ENCODE data around the gene HK2. TPM values are rescaled to one million over a fixed set of nuclear protein-coding genes. Genes with fewer than 3 reads are reported as not detected.
"Not testable (repeated sequence)": the region's sequence is repeated elsewhere in the genome, so short reads cannot be mapped to it uniquely, and the experiment has no call there.

HK2 gene
- total RNA-seq, 2 donors from 2014 or later = 3.4 to 8.1 TPM

DNA sequence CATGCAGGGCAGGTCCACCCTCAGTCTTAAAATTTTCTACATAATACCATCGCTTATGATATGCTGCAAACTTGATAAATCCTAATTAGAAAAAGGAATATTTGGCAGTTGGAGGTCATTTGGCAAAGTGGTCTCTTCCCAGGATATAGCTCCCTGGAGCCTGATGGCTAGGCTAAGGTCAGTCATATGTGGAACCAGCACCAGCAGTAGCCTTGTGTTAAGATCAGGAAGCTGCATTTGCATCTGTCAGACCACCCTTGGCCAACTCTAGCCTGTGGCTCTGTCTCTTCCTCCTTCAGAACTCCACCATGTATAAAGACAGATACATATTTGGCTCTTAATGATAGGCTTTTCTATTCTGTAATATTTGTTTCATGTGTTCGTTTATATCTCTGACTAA, 5.4 kb upstream of the HK2 start:
- peaks cover 0 to 3% of the 10 kb centered on the region in 2 donors for H3K4me1 ChIP-seq
- TF ChIP-seq, protein P1, sequence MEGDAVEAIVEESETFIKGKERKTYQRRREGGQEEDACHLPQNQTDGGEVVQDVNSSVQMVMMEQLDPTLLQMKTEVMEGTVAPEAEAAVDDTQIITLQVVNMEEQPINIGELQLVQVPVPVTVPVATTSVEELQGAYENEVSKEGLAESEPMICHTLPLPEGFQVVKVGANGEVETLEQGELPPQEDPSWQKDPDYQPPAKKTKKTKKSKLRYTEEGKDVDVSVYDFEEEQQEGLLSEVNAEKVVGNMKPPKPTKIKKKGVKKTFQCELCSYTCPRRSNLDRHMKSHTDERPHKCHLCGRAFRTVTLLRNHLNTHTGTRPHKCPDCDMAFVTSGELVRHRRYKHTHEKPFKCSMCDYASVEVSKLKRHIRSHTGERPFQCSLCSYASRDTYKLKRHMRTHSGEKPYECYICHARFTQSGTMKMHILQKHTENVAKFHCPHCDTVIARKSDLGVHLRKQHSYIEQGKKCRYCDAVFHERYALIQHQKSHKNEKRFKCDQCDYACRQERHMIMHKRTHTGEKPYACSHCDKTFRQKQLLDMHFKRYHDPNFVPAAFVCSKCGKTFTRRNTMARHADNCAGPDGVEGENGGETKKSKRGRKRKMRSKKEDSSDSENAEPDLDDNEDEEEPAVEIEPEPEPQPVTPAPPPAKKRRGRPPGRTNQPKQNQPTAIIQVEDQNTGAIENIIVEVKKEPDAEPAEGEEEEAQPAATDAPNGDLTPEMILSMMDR (IDR thresholded peaks at IDR 0.05) = no peak
- no peaks in the 10 kb centered on the region for H3K36me3 ChIP-seq
- H3K9me3 ChIP-seq = no peaks in the 10 kb centered on the region
- no peaks in the 10 kb centered on the region for H3K27me3 ChIP-seq
- no peak for DNase-seq (ENCODE audit: low spot score)
- H3K27ac ChIP-seq = no peak overlapping the region
- no peak overlapping the region for H3K4me3 ChIP-seq

DNA sequence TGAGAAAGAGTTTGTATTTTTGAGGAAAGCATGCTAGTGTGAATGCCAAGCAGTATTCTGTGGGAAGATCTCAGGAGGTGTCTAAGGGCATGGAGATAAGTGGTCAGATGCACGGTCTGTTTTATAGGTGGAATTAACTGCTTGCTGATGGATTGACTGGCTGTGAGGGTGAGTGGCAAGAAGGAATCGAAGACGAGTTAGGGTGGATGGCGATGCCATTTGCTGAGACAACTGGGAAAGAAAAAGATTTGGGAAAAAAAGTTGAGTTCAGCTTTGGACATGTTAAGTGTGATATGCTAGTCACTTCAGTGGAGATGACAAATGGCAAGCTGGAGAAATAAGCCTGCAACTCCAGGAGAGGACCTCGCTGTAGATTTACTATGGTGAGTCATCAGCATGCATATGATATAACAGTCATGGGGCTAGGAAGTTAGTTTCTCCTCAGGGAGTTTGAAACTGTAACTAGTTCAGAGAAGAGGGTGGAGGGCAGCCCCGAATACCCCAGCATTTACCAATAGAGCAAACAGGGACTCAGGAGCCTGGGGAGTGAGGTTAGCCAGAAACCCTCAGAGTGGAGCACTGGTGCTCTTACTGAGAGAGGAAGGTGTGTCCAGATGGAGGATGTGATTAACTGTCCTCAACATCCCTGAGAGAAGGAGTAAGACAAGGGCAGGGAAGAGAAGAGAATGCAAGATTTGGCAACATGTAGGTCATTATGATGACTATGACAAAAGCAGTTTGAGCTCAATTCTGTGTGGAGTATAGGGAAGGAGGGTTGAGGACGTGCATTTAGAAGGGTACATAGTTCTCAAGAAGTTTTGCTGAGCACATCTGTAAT, 2.0 kb upstream of the HK2 start:
- Histone ChIP-seq H3K4me1 (peaks cover 0 to 32% of the 10 kb centered on the region in 2 donors), H3K4me3 (no peak overlapping the region), H3K36me3 (no peaks in the 10 kb centered on the region), H3K27ac (no peak overlapping the region), H3K27me3 (no peaks in the 10 kb centered on the region), H3K9me3 (no peaks in the 10 kb centered on the region)
- no peak for DNase-seq (ENCODE audit: low spot score)
- TF ChIP-seq, protein P1 (IDR thresholded peaks at IDR 0.05) = no peak

DNA sequence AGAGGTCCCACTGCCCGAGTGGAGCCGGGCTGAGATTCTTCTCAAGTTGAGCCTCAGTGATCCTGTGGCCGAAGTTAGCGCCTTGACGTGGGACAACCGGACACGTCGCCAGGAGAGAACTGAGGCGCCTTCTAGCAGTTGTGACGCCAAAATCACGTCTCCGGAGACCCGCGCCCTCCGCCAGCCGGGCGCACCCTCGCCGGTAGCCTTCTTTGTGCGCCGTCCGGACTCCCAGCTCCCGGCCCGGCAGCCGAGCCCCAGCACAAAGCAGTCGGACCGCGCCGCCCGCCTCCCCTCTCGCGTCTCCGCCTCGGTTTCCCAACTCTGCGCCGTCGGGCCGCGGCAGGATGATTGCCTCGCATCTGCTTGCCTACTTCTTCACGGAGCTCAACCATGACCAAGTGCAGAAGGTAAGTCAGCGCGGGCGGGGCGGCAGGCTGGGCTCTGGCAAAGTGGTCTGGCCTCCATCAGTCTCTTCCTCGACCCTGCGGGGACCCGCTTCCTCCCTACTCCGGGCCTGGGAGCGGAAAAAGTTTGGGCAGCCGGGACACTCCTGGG, 386 bp downstream of the HK2 start:
- not testable (repeated sequence) for H3K9me3 ChIP-seq; H3K27me3 ChIP-seq; DNase-seq (ENCODE audit: low spot score); H3K36me3 ChIP-seq
- H3K4me3 ChIP-seq = peak overlapping the region; percentile 46 to 68
- peak overlapping the region; percentile 16 to 79 for H3K27ac ChIP-seq
- H3K4me1 ChIP-seq = peaks cover 0 to 36% of the 10 kb centered on the region in 2 donors

DNA sequence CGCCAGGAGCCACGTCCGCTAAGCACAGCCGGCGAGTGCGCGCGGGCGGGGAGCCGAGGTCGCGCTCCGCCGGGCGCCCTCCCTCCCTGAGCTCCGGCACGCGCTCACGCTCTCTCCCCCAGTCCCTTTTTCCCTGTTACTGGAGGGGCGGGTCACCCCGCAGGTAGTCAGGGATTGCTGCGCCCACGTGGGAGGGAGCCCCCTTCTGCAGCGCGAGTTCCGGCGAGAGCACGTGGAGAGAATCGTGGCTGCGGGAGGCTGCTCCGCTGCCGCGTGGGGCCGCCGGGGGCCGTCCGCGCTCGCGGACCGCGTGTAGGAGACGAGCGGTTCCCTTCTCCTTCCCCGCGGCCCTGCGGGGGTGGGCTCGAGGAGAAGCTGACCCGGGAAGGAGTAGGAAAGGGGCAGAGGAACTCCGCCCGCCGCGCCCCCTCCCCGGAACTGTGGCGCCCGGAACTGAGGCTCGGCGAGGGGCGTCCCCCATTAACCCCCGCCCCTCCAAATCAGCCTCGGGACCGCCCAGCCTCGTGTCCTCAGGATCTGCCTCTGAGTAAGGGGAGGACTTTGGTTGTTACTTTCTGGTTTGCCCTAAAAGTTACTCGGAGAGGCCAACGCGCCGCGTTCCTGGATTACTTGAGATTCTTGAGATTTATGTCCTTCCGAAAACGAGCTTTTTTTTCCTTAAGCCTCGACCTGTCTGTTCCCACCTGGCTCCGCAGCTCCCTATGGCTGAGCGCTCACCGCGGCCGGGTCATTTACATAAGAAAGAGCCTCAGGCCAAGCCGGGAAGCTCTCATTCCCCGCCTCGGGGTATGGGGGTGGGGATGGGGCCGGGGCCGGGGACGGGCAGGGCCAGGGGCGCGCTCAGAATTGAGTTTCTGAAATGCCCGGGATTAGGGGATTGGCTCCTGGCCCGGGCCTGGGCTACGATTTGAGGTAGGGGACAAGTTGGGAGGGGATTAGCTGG, 1.1 kb downstream of the HK2 start:
- Histone ChIP-seq H3K4me3 (peak overlapping the region; percentile 46 to 68), H3K27ac (peak overlapping the region in 1 of 2 donors; percentile 79), H3K9me3 (no peaks in the 10 kb centered on the region), H3K4me1 (peaks cover 0 to 36% of the 10 kb centered on the region in 2 donors), H3K36me3 (no peaks in the 10 kb centered on the region), H3K27me3 (no peaks in the 10 kb centered on the region)
- TF ChIP-seq, protein P1 (IDR thresholded peaks at IDR 0.05) = no peak
- peak; percentile 61 for DNase-seq (ENCODE audit: low spot score)

DNA sequence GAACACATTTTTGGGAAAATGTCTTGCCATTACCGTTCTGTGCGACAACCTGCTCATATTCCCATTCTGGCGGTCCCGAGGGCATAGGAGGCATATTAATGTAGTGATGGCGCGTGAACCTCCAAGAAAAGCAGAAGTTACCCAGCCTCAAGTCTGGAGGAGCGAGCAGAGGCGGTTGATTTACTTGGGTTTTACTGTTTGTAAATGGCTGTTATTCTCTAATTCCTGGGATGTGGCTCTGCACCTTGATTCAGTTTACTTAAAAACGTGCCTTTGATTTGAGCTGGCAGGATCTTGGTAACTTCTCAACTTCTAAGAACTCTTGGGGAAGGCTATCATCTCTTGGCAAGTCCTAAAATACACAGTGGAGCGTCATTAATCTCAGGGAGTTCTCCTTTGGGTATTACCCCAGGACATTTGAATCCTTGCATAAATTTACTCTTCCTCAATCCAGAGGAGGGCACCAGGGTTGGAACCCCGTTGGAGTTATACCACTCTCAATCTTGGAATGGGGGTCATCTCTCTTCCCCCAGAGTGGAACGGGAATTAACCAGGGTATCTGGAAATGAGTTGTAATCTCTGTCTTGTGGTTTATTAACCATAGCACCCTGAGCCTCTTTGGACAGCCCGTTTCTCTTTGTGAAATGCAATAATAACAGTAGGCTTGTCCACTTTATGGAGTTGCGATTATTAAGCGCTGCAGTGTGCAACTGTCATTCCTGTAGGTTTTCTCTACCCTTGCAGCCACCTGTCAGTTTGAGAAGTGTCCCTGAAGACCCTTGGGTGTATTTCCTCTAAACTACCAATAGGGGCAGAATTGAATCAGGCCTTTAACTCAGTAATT, 2.1 kb downstream of the HK2 start:
- TF ChIP-seq, protein P1 (IDR thresholded peaks at IDR 0.05) = peak; percentile 50 to 77
- Histone ChIP-seq H3K4me3 (peak overlapping the region; percentile 46 to 68), H3K27ac (peak overlapping the region in 1 of 2 donors; percentile 79), H3K9me3 (no peaks in the 10 kb centered on the region), H3K4me1 (peaks cover 0 to 36% of the 10 kb centered on the region in 2 donors), H3K27me3 (no peaks in the 10 kb centered on the region), H3K36me3 (no peaks in the 10 kb centered on the region)
- DNase-seq (ENCODE audit: low spot score) = no peak

All from right atrium auricular region (tissue), 2 donors.